DND-41 (cell line): ENCODE results near the gene LAMA2.

Experiments used
- ATAC-seq: fragments of 200-7000 bp; cut with Tn5 transposase; 3 replicates; pipeline ENCODE4 v1.9.1; 2021; ENCODE audit warnings: low read depth; ENCODE audit not compliant: insufficient read depth
- DNase-seq: peaks from one replicate; pipeline ENCODE4 v3.0.0-alpha.2; 2020
- H2AFZ ChIP-seq: 2 replicates; pipeline ENCODE4 v1.6.0; 2012; ENCODE audit warnings: low read depth, low read length
- H3K27ac ChIP-seq: 2 replicates; pipeline ENCODE4 v1.5.1; 2012; ENCODE audit warnings: low read length, inconsistent platforms
- H3K27me3 ChIP-seq: fragments of 200-600 bp; sonication (generic); 2 replicates; pipeline ENCODE4 v1.6.0; 2012; ENCODE audit warnings: low read length, mild to moderate bottlenecking, inconsistent platforms; ENCODE audit not compliant: insufficient read depth, poor library complexity
- H3K36me3 ChIP-seq: 2 replicates; pipeline ENCODE4 v1.5.1; 2012; ENCODE audit warnings: low read length, inconsistent platforms; ENCODE audit not compliant: insufficient read depth
- H3K4me1 ChIP-seq: 2 replicates; pipeline ENCODE4 v1.5.1; 2012; ENCODE audit warnings: mild to moderate bottlenecking, low read length; ENCODE audit not compliant: insufficient read depth
- H3K4me2 ChIP-seq: 2 replicates; pipeline ENCODE4 v1.6.0; 2012; ENCODE audit warnings: mild to moderate bottlenecking, moderate library complexity, low read length, inconsistent platforms; ENCODE audit not compliant: insufficient read depth
- H3K4me3 ChIP-seq, 2 experiments: fragments of 200-600 bp in 1 of 2; shearing (Covaris generic) in 1 of 2; 2 replicates each; pipeline ENCODE4 v1.5.1; 2012 to 2016; ENCODE audit warnings: inconsistent platforms in 2 of 2, low read length in 2 of 2, mild to moderate bottlenecking in 2 of 2, low read depth in 1 of 2, moderate library complexity in 1 of 2
- H3K79me2 ChIP-seq: 2 replicates; pipeline ENCODE4 v1.6.0; 2012; ENCODE audit warnings: low read length, inconsistent platforms; ENCODE audit not compliant: insufficient read depth
- H3K9ac ChIP-seq: 2 replicates; pipeline ENCODE4 v1.6.0; 2012; ENCODE audit warnings: low read depth, mild to moderate bottlenecking, inconsistent platforms, low read length, moderate library complexity
- H3K9me3 ChIP-seq: 2 replicates; pipeline ENCODE4 v1.5.1; 2012; ENCODE audit warnings: low read length, moderate library complexity, mild to moderate bottlenecking, inconsistent platforms; ENCODE audit not compliant: insufficient read depth, severe bottlenecking
- H4K20me1 ChIP-seq: 2 replicates; pipeline ENCODE4 v1.6.0; 2012; ENCODE audit warnings: low read length; ENCODE audit not compliant: insufficient read depth
- CTCF ChIP-seq: IDR thresholded peaks from 2 replicates; pipeline ENCODE4 v1.5.1; 2012; ENCODE audit warnings: borderline replicate concordance, low read length, moderate library complexity, mild to moderate bottlenecking; ENCODE audit not compliant: poor library complexity, severe bottlenecking; ENCODE audit errors: extremely low read depth
- EZH2 ChIP-seq: IDR thresholded peaks from 3 replicates; pipeline ENCODE4 v1.6.1; 2012; ENCODE audit warnings: borderline replicate concordance, low read depth, mild to moderate bottlenecking, moderate library complexity, low read length, inconsistent platforms; ENCODE audit not compliant: severe bottlenecking

The LAMA2 gene

GRCh38 chr6:129130959-129131681, 248.2 kb downstream of the LAMA2 start:
- Histone ChIP-seq H3K4me3 (no peak overlapping the region), H3K79me2 (no peaks in the 10 kb centered on the region), H3K4me2 (no peak overlapping the region), H3K27ac (no peak overlapping the region), H2AFZ (no peak overlapping the region), H3K4me1 (no peaks in the 10 kb centered on the region), H4K20me1 (no peaks in the 10 kb centered on the region), H3K9me3 (no peaks in the 10 kb centered on the region), H3K9ac (no peak overlapping the region), H3K27me3 (no peaks in the 10 kb centered on the region), H3K36me3 (no peaks in the 10 kb centered on the region)
- DNase-seq (no peak), ATAC-seq (no peak)
- TF ChIP-seq CTCF (no peak), EZH2 (no peak)

- no peak overlapping the region for H3K4me3 ChIP-seq
- no peaks in the 10 kb centered on the region for H3K27me3 ChIP-seq
- H3K79me2 ChIP-seq, result no peaks in the 10 kb centered on the region
- H4K20me1 ChIP-seq, result no peaks in the 10 kb centered on the region
- no peak overlapping the region for H3K4me2 ChIP-seq
- H3K9ac ChIP-seq, result no peak overlapping the region
- H3K27ac ChIP-seq, result no peak overlapping the region
- ATAC-seq (no peak), DNase-seq (no peak)
- H2AFZ ChIP-seq, result no peak overlapping the region
- no peaks in the 10 kb centered on the region for H3K4me1 ChIP-seq
- no peaks in the 10 kb centered on the region for H3K9me3 ChIP-seq
- TF ChIP-seq CTCF, result no peak
- no peak for TF ChIP-seq EZH2
- H3K36me3 ChIP-seq, result no peaks in the 10 kb centered on the region
Observed at GRCh38 chr6:129133770-129134192, 250.8 kb downstream of the LAMA2 start.

GRCh38 chr6:129134535-129134934, 251.6 kb downstream of the LAMA2 start:
- H3K4me3 ChIP-seq, result no peak overlapping the region
- H3K36me3 ChIP-seq, result no peaks in the 10 kb centered on the region
- H3K4me1 ChIP-seq, result no peaks in the 10 kb centered on the region
- no peak overlapping the region for H3K4me2 ChIP-seq
- H4K20me1 ChIP-seq, result no peaks in the 10 kb centered on the region
- H3K9me3 ChIP-seq, result no peaks in the 10 kb centered on the region
- H2AFZ ChIP-seq, result no peak overlapping the region
- no peak overlapping the region for H3K9ac ChIP-seq
- TF ChIP-seq EZH2, result no peak
- no peak for TF ChIP-seq CTCF
- H3K27ac ChIP-seq, result no peak overlapping the region
- H3K79me2 ChIP-seq, result no peaks in the 10 kb centered on the region
- ATAC-seq (no peak), DNase-seq (no peak)
- H3K27me3 ChIP-seq, result no peaks in the 10 kb centered on the region

- H4K20me1 ChIP-seq, result no peaks in the 10 kb centered on the region
- H3K27me3 ChIP-seq, result no peaks in the 10 kb centered on the region
- no peaks in the 10 kb centered on the region for H3K4me1 ChIP-seq
- no peaks in the 10 kb centered on the region for H3K36me3 ChIP-seq
- H3K27ac ChIP-seq, result no peak overlapping the region
- H3K4me3 ChIP-seq, result no peak overlapping the region
- ATAC-seq, result no peak
- no peaks in the 10 kb centered on the region for H3K9me3 ChIP-seq
- no peak overlapping the region for H2AFZ ChIP-seq
- no peak overlapping the region for H3K9ac ChIP-seq
- H3K79me2 ChIP-seq, result no peaks in the 10 kb centered on the region
- DNase-seq, result no peak
- TF ChIP-seq CTCF (no peak), EZH2 (no peak)
- no peak overlapping the region for H3K4me2 ChIP-seq
Observed at GRCh38 chr6:129135451-129135850, 252.5 kb downstream of the LAMA2 start.
